ENCODE data around the gene SPINK5.

DNA sequence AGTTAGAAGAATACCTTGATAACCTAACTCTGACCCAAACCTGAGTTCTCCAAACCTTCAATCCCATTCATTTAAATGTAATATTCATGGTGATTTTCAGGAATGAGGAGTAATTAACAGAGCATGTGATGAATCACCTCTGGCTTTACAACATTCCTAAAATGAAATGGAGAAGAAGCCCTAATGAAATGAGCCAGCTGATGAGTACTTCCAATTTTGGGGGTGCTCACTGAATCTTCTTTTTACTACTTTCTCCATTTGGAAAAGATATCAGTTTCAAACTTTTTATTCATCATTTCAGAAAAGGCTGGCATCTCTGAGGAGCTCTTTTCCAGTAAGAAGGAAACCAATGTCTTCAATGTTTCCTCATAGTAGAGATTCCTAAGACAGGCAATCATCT is 2.9 kb upstream of the SPINK5 start:
- no peak for TF ChIP-seq NFRKB (IDR thresholded peaks at IDR 0.05)
- TF ChIP-seq SUZ12 (IDR thresholded peaks at IDR 0.05) = no peak
- TF ChIP-seq CTBP1 (IDR thresholded peaks at IDR 0.05; ENCODE audit: borderline replicate concordance) = no peak
- TF ChIP-seq FOXM1 (IDR thresholded peaks at IDR 0.05; ENCODE audit: borderline replicate concordance) = no peak
- TF ChIP-seq ELF4 (IDR thresholded peaks at IDR 0.05) = no peak
